ENCODE measurements around the gene DCDC2C.
A peak's percentile ranks its signal among the peaks of the same experiment; 100 is the strongest.
"Not testable (repeated sequence)": the region's sequence is repeated elsewhere in the genome, so short reads cannot be mapped to it uniquely, and the experiment has no call there.

DCDC2C gene, protein sequence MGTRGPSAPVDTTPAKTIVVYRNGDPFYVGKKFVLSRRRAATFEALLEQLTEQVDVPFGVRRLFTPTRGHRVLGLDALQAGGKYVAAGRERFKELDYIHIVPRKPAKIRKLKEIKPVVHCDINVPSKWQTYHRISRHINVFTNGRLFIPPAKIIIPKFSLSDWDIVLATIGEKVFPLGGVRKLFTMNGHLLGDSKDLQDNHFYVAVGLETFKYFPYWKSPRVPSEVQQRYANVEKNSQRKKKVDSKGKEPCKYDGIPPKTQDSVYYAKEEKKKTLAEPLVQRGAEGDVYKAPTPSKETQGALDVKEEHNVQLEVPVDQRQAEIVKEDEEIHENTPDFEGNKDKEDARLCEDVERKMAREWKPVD

DNA sequence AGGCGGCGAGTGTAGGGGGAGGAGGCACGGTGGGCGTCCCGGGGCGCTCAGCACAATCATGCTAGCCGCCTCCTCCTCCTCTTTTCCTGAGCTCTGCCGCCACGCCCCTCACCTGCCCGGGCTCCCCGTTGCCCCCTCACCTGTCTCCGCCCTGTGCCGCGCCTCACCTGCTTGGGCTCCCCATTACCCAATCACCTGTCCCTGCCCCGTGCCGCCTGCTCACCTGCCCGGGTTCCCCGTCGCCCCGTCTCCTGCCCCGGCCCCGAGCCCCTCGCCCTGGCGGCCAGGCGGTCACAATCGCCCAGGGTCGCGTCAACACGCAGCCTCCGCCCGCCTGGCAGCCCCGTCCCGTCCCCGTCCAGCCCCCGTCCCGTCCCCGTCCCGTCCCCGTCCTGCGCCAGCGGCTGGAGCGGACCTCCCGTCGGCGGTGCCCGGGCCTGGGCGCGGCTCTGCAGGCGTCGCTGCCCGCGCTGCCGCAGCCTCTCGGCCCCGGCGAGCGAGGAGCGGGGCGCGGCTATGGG, at the start of gene DCDC2C:
TSS of gene DCDC2C (plus strand) at position 340 of the 521 bp plus-strand sequence. CDS start at position 517, 177 bp downstream.
- no peak for DNase-seq (ENCODE audit: low read depth, low spot score)

DNA sequence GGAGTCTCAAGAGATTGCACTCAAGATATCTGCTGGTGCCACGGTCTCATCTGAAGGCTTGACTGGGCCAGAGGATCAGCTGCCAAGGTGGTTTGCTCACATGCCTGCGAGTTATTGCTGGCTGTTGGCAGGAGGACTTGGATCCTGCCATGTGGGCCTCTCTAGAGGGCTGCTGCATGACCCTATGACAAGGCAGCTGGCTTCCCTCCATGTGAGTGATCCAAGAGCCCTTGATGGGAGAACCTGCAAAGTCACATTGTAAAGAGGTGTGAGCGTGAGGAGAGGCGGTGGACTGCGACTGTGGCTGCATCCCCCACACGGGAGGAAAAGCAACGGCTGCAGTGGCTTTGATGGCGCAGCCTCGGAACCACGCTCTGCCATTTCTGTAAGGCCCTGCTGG, 49.4 kb upstream of the DCDC2C start:
- DNase-seq (ENCODE audit: low read depth, low spot score), result no peak

DNA sequence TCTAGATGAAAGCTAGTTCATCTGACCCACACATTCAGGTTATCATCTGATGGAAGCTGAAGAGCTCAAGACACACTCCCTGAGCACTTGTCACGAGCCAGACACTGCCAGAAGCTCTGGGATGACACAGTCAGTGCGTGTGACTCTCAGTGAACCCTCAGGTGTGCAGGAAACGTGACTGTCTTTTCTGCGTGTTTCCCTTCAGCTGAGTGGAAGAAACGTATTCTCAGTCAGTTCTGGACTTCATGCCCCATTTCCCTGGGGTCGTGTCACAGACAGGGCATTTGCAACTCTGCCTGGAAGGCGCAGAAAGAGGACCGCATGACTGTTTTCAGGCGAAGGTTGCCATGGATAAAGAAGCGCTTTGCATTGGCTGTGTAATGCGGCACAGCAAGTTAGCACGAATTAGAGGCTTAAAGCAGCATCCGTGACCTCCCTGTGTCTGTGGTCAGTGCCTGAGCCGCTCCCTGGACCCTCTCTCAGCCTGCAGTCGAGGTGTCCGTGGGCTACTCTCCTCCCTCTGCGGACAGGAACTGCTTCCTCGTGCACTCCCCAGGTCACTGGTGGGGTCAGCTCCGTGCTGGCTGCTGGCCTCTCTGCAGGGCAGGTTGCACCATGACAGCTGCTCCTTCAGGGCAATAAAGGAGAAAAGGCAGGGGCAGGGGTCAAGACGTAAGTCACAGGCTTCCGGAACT, 48.7 kb upstream of the DCDC2C start:
- DNase-seq (ENCODE audit: low read depth, low spot score), result no peak

DNA sequence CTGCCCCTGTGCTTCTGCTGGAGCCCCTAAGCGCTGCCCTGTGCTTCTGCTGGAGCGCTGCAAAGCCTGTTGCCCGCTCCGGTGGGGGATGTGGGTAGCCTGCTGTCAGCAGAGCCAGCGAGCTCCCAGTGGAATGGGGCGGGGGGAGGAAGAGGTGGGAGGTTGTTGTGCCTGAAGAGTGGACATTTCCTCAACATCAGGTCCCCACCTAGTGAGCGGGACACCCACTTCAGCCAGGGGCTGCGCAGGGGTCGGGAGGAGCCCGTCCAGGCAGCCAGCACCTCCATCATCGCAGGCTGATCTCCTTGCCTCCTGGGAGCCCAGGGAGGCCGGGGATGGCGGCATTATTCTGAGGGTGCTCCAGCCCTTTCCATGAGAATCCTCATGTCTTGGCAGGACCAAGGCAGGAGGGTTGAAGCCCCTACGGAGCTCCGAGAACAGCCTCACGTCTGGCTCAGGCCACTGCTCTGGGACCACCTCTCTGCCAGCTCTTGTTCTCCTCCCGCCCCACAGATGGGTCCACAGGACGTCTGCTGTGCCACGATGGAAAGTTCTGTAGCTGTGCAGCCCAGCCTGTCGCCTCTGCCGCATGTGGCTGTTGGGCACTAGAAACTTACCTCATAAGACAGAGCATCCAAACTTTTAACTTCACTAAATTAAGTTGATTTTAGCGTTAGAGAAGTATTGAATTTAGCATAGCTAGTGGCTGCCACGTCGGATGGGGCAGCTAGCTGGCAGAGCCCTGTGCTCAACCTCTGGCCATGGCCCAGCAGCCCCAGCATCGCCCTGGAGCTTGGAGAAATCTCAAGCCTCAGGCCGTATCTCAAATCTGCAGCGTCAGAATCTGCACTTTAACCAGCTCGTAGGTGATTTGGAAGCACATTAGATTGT, 47.3 kb upstream of the DCDC2C start:
- DNase-seq (ENCODE audit: low read depth, low spot score), result no peak

DNA sequence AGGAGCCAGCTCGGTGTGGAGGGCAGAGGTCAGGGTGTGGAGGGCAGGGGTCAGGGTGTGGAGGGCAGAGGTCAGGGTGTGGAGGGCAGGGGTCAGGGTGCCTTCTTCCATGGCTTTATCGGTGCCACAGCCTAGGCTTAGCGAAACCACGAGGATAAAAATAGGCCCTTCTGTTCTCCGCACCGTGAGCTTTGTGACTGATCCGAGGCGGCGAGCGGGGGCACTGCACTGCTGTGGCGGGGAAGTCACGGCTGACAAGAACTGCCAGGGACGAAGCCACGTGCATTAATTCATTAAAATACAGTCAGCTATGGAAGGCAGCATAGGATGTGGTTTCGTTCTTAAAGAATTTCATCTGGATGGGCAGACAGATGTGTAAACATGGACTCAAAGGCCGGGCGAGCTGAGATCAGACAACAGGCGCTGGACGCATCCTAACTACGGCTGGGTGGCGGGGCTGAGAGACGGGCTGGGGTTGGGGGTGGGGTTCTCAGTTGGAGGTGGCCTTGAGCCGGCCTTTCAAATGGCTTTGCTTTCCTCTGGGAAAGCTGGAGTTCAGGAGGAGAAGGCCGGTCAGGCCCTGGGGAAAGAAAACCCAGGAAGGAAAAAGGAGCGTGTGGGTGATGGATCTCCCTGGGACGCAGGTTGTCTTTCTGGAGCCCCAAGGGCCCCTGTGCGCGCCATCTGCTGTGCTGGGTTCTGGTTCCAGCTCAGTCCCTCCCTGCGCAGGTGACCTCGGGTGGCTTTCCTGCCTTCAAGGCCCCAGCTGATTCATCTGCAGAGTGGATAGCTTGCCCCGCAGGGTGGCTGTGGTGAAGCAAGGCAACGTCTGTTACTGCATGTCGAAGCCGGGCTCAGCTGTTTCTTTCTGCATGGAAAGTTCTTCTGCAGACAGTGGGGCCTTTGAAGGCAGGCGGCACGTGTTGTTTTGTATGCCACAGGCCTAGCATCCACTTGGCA, 46.3 kb upstream of the DCDC2C start:
- DNase-seq (ENCODE audit: low read depth, low spot score), result peak; percentile 46

DNA sequence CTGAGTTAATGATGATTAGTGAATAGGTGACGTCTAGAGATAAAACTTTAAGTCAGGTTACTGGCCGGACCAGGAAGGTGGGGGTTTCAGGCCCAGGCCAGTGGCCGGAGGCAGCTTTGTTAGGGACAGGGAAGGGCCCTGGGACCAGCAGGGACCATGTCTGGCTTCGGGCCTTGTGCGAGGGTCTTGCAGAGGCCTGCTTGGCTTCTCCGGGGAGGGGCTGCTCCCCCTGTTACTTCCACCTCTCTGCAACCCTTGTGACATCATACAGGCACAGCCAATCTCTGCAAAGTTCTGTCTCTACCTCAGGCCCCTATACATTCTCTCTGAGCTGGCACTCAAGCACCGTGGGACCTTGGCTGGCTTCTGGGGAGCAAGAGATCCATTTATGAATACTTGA, 45.5 kb upstream of the DCDC2C start, which contains the start of gene ALLC:
TSS of gene ALLC (plus strand) at position 320 of the 400 bp plus-strand sequence. CDS start 12,958 bp downstream, outside the sequence.
- no peak for DNase-seq (ENCODE audit: low read depth, low spot score)

DNA sequence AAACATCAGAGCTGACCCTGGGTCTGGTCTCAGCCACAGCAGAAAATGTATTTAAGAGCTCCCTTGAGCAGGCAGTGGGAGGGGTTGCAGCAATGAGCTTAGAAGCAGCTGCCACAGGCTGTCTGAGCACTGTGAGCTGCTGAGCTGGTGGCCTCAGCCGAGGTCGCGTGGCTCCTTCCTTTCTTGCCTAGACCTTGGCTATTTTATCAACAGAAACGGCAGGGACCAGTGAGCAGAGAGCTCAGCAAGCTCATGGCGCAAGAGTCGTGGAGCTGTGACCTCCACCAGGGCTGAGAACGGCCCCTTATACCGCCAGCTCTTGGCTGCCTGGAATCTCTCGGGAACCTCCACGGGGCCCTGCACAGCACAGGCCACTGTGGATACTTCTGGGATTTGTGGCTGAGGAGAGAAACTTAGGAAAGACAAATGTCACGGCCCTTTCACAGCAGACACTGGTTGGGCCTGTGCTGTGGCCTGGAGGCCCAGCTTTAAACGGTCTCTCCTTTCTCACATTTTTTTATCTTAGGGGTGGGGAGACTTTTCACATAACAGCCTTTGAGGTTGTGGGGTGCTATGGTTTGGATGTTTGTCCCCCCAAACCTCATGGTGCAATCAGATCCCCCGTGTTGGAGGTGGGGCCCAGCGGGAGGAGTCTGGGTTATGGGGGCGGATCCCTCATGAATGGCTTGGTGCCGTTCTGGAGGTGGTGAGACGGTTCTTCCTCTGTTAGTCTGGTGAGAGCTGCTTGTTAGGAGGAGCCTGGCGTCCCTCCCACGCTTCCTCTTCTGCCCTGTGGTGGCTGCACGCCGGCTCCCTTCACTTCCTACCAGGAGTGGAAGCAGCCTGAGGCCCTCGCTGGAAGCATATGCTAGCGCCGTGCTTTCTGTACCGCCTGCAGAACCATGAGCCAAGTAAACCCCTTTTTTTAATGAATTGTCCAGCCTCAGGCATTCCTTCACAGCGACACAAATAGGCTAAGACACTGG, 43.6 kb upstream of the DCDC2C start:
- DNase-seq (ENCODE audit: low read depth, low spot score), result no peak

DNA sequence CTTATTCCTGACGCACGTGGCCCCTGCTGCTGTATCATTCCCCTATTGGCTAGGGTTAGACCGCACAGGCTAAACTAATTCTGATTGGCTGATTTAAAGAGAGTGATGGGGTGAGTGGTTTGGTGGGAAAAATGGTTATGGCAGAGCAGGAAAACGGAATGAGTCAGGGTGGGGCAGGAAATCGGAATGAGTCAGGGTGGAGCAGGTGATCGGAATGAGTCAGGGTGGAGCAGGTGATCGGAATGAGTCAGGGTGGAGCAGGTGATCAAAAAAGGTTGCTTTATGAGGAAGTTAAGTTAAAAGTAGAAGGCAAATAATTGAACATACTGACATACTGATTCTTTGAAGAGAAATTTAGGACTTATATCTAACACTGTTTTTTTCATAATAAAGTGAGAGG, 42.7 kb upstream of the DCDC2C start:
- not testable (repeated sequence) for DNase-seq (ENCODE audit: low read depth, low spot score)

DNA sequence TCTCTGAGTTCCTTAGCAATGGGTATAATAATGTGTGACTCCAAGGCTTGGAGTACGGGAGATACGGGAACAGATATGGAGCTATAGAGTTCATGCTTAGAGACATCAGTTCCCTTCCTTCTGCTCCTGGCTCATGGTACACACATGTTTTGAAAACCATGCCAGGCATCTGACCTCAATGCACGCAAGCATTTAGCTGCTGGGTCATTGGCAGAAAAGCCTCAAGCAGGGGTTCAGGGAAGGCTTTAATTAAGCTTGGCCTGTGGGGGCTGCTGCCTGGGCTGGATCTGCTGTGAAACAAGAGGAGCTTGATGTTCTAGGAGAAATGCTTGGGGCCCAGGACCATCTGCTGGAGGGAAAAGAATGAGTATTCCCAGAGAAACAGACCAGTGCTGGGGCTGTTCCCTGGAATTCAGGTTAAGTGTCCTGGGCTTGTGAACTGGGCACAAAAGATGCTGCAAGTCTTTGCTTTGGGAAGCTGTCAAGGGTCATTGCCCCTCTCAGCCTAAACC, 42.2 kb upstream of the DCDC2C start:
- DNase-seq (ENCODE audit: low read depth, low spot score), result no peak

DNA sequence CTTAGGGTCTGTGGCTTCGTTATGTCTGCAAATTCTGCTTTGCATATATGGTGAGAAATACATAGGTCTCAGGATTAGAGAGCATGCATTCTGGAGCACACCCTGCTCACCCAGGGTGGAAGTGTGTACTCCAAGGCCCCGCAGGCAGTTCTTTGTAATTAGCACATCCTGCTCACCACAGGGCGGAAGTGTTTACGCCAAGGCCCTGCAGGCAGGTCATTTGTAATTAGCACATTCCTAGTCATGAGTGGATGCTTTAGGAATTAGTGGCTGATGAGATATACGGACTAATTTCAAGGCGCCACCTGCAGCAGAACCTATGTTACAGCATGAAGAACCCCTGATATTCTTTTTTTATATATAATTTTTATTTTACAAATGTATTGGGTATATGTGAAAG, 41.1 kb upstream of the DCDC2C start:
- DNase-seq (ENCODE audit: low read depth, low spot score), result no peak

DNA sequence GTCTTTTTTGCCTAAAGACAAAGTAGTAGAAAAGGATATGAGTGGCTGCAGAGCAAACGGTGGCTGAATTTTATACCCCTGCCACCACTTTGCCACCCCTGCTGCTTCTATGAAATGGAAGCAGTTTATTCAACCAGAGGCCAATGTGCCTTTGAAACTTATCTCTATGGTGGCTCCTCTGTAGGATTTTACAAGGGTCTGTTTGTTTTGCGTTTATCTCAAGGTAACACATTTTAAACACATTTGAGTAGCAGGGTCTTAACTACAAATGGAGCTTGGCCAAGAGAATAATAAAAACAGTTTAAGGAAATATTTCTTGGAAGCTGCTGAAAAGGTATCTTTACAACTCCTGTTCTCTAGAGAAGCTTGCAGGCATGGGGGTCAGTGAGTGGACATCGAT, 39.3 kb upstream of the DCDC2C start:
- no peak for DNase-seq (ENCODE audit: low read depth, low spot score)

DNA sequence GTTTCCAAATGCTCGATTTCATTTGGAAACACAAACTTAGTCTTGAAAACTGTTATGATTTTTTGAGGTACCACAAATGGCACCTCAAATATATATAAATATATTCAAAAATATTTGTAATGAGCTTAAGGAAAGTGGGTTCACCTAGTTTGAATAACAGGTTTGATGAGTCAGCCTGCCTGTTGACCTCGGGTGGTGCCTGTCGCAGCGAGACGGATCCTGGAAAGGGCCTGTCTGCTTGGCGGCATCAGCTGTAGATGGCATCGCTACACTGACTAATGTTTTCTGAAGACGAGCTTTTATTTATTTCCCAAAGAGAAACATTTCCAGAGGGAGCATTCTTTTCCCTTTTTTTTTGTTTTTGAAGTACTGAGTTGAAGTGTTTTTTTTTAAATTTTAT, 38.5 kb upstream of the DCDC2C start:
- no peak for DNase-seq (ENCODE audit: low read depth, low spot score)

DNA sequence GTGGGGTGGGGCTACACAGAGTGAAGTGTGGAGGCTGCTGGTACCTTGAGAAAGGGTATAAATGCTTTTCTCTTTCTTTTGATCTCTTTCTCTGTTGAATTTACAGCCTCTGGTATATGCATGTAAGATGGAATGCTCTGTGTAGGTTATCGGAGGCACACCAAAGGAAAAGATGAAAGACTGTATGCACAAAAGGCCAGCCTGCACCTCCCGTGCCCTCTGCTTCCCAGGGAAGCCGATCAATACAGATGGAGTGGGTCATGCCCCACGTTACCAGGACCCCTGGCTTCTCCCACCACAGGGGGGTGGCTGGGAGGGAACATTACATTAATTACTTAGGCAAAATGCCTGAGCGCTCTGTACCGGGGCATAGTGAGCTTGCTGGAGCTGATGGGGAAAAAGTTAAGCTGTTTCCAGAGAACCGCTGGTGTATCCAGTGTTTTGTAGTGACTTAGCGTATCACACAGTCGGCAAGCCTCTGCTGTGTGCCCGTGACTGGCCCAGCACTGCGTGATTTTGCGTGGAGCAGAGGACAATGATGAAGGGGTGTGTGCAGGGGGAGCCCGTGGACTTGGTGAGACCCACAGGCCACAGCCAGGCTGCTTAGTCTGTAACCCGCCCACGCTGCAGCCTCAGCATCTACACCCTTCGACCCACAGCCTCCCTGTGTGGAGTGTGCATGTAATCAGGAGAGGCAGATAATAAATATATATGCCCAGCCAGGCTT, 37.3 kb upstream of the DCDC2C start:
- DNase-seq (ENCODE audit: low read depth, low spot score), result no peak

DNA sequence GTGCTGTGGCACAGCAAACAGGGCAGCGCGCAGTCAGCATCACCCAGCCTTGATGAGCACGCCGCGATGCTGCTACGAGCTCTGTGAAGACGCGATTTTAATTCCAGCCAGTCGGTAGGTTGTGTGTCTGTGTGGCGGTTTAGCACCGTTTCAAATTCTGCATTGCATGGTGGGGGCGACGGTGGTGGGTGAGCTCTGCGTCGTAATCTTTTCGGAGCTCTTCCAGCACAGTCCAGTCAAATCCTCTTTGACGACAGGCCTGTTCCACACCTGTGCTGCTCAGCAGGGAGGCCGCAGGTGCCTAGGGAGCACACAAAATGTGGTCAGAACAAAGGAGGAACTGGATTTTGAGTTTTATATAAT, 36.8 kb upstream of the DCDC2C start:
- no peak for DNase-seq (ENCODE audit: low read depth, low spot score)

DNA sequence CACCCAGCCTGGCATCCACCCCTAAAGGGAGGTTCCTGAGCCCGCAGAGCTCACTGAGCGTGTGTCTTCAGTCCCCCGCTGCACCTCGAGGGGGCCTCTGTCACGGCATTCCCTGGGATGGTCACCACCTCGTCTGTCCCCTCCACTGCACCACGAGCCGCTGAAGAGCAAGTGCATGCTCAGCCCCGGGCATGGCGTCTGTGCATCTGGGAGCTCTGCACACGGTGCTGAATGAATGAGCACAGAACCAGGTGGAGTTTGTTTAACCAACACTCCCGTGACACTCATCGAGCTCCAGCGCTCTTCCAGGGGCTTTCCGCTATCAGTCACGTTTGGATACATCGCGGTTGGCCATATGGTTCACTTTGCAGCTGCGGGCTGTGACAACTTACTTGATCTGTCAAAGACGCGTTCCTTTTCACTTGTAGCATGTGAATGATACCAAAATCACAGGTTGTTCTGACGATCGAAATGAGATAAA, 36.2 kb upstream of the DCDC2C start:
- no peak for DNase-seq (ENCODE audit: low read depth, low spot score)

DNA sequence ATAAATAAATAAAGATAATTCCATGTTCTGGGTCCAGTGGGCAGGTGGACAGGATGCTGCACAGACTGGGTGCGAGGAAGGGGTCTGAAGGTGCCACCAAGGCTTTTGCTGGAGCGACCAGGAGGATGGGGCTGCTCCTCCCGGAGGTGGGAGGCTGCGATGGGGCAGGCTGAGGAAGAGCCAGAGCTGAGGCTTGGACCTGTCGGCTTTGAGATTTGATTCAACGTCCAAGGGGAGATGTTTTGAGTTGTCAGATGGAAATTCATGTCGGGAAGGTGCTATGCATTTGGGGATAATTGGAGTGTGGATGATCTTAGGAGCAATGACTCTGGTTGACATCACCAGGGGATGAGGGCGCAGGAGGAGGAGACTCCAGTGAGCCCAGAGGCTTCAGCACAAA, 33.7 kb upstream of the DCDC2C start:
- DNase-seq (ENCODE audit: low read depth, low spot score), result no peak

DNA sequence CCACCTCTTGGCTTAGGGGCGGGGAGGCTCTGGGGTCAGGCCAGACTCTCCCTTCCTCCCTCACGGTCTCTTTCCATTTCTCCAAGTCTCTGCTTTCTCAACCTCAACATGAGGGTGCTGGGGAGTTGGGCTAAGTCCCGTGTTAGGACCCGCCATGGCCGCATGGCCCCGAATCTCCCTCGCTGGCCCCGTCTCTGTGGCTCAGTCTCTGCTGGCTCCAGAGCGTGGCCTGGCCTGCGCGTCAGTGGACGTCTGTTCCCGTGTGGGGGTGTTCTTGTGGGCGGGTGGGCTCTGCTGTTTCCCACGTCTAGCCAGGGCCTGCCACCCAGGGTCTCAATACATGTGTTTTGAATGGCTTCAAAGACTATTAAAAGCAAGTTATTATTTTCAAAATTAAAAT, 33.0 kb upstream of the DCDC2C start:
- DNase-seq (ENCODE audit: low read depth, low spot score), result no peak

DNA sequence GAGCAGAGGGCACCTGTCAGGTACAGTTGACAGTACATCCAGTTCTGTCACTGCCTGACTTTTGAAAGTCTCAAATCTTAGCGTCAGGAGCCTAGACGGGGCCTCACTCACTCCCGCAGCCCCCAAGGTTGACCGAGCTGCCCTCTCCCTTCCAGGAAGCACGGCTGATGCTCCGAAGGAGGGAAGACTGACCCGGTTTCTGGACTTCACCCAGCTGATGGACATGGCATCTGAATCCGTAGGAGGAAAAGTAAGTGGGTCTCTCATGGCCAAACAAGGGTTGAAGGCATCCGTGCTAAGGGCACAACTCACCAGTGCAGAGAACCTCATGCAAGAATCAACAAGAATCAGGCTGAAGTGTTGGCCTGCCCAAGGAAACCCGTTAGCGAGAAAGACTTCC, 32.4 kb upstream of the DCDC2C start:
- no peak for DNase-seq (ENCODE audit: low read depth, low spot score)

All from smooth muscle cell of the brain vasculature (primary cell).